K562 (cell line): ENCODE results near the gene SCTR. TPM values are rescaled to one million over a fixed set of nuclear protein-coding genes. Genes with fewer than 3 reads are reported as not detected.

ENCODE experiments used
- ATAC-seq: fragments of 200-7000 bp; cut with Tn5 transposase; 3 replicates; pipeline ENCODE4 v1.9.1; 2020; ENCODE audit warnings: moderate library complexity
- BruUV-seq: library from RNA; stranded (reverse); fragments of 400-500 nt; replicated peaks from 2 replicates; lab custom pipeline; 2021; lab: Mats Ljungman, UMichigan
- CTCF ChIA-PET: fragments of 300-600 bp; formaldehyde crosslinking; extraction: SDS; loops from one replicate; lab custom pipeline; 2021; ENCODE audit warnings: low intra/inter-chr PET ratio; lab: Yijun Ruan, JAX
- POLR2A ChIA-PET: fragments of 300-600, 350-650 bp; sonication (Branson Sonifier 250); formaldehyde crosslinking; extraction: SDS; loops from one replicate; lab custom pipeline; 2021; ENCODE audit warnings: antibody characterized with exemption, inconsistent platforms; lab: Yijun Ruan, JAX
- DNase-seq, 4 experiments: peaks; one replicate each; pipeline versions ENCODE4 v3.0.0 to v3.0.0-alpha.2; 2011 to 2018; ENCODE audit warnings: low spot score in 3 of 4, mixed read lengths in 3 of 4; ENCODE audit errors: extremely low read depth in 1 of 4
- FAIRE-seq: peaks from 2 replicates; lab custom pipeline; 2011; peaks lifted over from hg19 to GRCh38; lab: Jason Lieb, UNC
- H2AFZ ChIP-seq: 2 replicates; pipeline ENCODE4 v1.6.0; 2011; ENCODE audit warnings: low read depth, low read length, control low read depth, inconsistent platforms
- H3K27ac ChIP-seq: fragments of 200-600 bp; 3 replicates; pipeline ENCODE4 v1.8.0; 2011; ENCODE audit warnings: low read depth, mild to moderate bottlenecking, control low read depth, inconsistent platforms, low read length, moderate library complexity, mixed read lengths; ENCODE audit errors: extremely low read depth
- H3K27me3 ChIP-seq, 2 experiments: fragments of 300-600 bp in 1 of 2; 2 replicates in 1 of 2; 3 replicates in 1 of 2; pipeline versions ENCODE4 v1.6.0 to v1.8.0; 2011; ENCODE audit warnings: inconsistent platforms in 2 of 2, low read length in 2 of 2, mild to moderate bottlenecking in 1 of 2, mixed read lengths in 1 of 2, moderate library complexity in 1 of 2; ENCODE audit not compliant: control insufficient read depth in 2 of 2, insufficient read depth in 2 of 2
- H3K36me3 ChIP-seq: fragments of 300-600 bp; 3 replicates; pipeline ENCODE4 v1.8.0; 2011; ENCODE audit warnings: mild to moderate bottlenecking, low read length, inconsistent platforms; ENCODE audit not compliant: control insufficient read depth, insufficient read depth
- H3K4me1 ChIP-seq, 2 experiments: fragments of 200-600 bp in 1 of 2; replicated peaks in 1 of 2; 2 replicates in 1 of 2; 3 replicates in 1 of 2; pipeline versions ENCODE4 v1.5.1 to v1.8.0; 2011; ENCODE audit warnings: inconsistent platforms in 2 of 2, low read length in 2 of 2, mild to moderate bottlenecking in 1 of 2, mixed read lengths in 1 of 2, moderate library complexity in 1 of 2; ENCODE audit not compliant: control insufficient read depth in 2 of 2, insufficient read depth in 2 of 2
- H3K4me2 ChIP-seq: 2 replicates; pipeline ENCODE4 v1.6.1; 2011; ENCODE audit warnings: low read length, control low read depth, inconsistent platforms, mixed read lengths; ENCODE audit not compliant: insufficient read depth
- H3K4me3 ChIP-seq: fragments of 200-600 bp; sonication (generic), shearing (Covaris generic); 2 replicates; pipeline ENCODE4 v1.5.1; 2016; ENCODE audit warnings: control low read depth, inconsistent platforms
- H3K79me2 ChIP-seq: fragments of 200-600 bp; 3 replicates; pipeline ENCODE4 v1.8.0; 2011; ENCODE audit warnings: low read length, inconsistent platforms; ENCODE audit not compliant: control insufficient read depth, insufficient read depth
- H3K9ac ChIP-seq, 2 experiments: 2 replicates each; pipeline versions ENCODE4 v1.6.0 to v1.6.1; 2011; ENCODE audit warnings: low read depth in 2 of 2, low read length in 2 of 2, control low read depth in 1 of 2, inconsistent platforms in 1 of 2, mild to moderate bottlenecking in 1 of 2, mixed read lengths in 1 of 2; ENCODE audit not compliant: insufficient read depth in 1 of 2
- H3K9me1 ChIP-seq: one replicate; pipeline ENCODE4 v1.6.0; 2011; ENCODE audit warnings: inconsistent platforms, mild to moderate bottlenecking, low read length, moderate library complexity; ENCODE audit not compliant: control insufficient read depth, insufficient read depth
- H3K9me3 ChIP-seq: replicated peaks from 2 replicates; pipeline ENCODE4 v1.5.1; 2011; ENCODE audit warnings: low read depth, low read length, inconsistent platforms; ENCODE audit not compliant: control insufficient read depth, insufficient read depth
- H4K20me1 ChIP-seq: replicated peaks from 2 replicates; pipeline ENCODE4 v1.6.1; 2011; ENCODE audit warnings: low read length, inconsistent platforms, mixed read lengths; ENCODE audit not compliant: control insufficient read depth, insufficient read depth
- PHTF2 ChIP-seq: fragments of 250-450 bp; sonication (Bioruptor Pico); IDR thresholded peaks from 2 replicates; pipeline ENCODE4 v1.5.0; 2021; ENCODE audit warnings: mild to moderate bottlenecking
- TFAP4 ChIP-seq: sonication (generic); formaldehyde crosslinking; IDR thresholded peaks from 2 replicates; pipeline ENCODE4 v1.8.0; 2022; ENCODE audit warnings: missing genetic modification reagents, mild to moderate bottlenecking, moderate library complexity, borderline replicate concordance
- U2AF1 ChIP-seq: fragments of 200-400 bp; formaldehyde crosslinking; optimal IDR thresholded peaks from 2 replicates; pipeline ENCODE3; 2017; ENCODE audit warnings: mild to moderate bottlenecking, low read depth, low read length, moderate library complexity
- WGBS: fragments of 100-300 bp; shearing (Covaris generic); methylation state at CpG from one replicate; pipeline ENCODE4 v1.1.6; 2016; ENCODE audit warnings: low coverage, mixed read lengths; ENCODE audit not compliant: insufficient coverage; ENCODE audit errors: missing lambda C conversion rate; 5-methylcytosine and 5-hydroxymethylcytosine counted together
- in situ Hi-C: fragments of 300-500 bp; cut with MboI; formaldehyde crosslinking; loops from 4 replicates; pipeline ENCODE4 v1.15.0; 2018; ENCODE audit warnings: inconsistent platforms, mixed read lengths
- intact Hi-C: fragments of 100-400 bp; cut with micrococcal nuclease; formaldehyde crosslinking; loops from 2 replicates; pipeline ENCODE4 v1.14.2; 2022
- polyA plus RNA-seq, 8 experiments: library from polyadenylated mRNA; depleted of rRNA in 4 of 8; stranded (reverse) in 5 of 8; unstranded in 3 of 8; fragments of >200 nt; fragmentation: Nextera tagmentation in 2 of 8; fragmentation: Illumina TruSeq in 1 of 8; extraction: Ambion mirVana in 2 of 8; extraction: Trizol in 1 of 8; gene quantifications; 2 replicates each; pipeline versions ENCODE4 v1.2.1 to v1.2.3, GENCODE V29; 2011 to 2014; ENCODE audit warnings: inconsistent platforms in 1 of 8, missing spikeins in 1 of 8
- total RNA-seq, 7 experiments: library from RNA; depleted of rRNA in 6 of 7; stranded (reverse); fragments of >200 nt in 6 of 7; fragmentation: Illumina TruSeq in 2 of 7; extraction: Trizol in 2 of 7; gene quantifications; 2 replicates each; pipeline versions ENCODE4 v1.2.1 to v1.2.3, GENCODE V29; 2011 to 2021; ENCODE audit warnings: low replicate concordance in 1 of 7
- TF ChIP-seq, protein P1 (sequence below): fragments of 450-650 bp; IDR thresholded peaks from 2 replicates; pipeline ENCODE4 v1.6.1; 2016; ENCODE audit warnings: mild to moderate bottlenecking, moderate library complexity

SCTR gene
- total and polyA plus RNA-seq, 9 of the 15 experiments (the other 6 are each of a cell fraction or from before 2014, with no cell fraction given) = not detected

GRCh38 chr2:119407430-119408220, 116.7 kb downstream of the SCTR start:
- peak; percentile 89 for ATAC-seq
- H3K79me2 ChIP-seq = no peaks in the 10 kb centered on the region
- BruUV-seq = no TSS peak
- H4K20me1 ChIP-seq = no peaks in the 10 kb centered on the region
- in situ Hi-C loops (loop anchor here (10.0 kb wide), 1 partner anchor 257 kb away; no protein-coding TSS in a partner anchor), intact Hi-C loops (loop anchor here (1.0 to 2.0 kb wide), 3 partner anchors 69 to 253 kb away; no protein-coding TSS in a partner anchor)
- FAIRE-seq = peak; percentile 93
- ChIA-PET CTCF (interaction anchor here (0.7 to 5.6 kb wide), 4 partner anchors 68 to 252 kb away, joined by 3 to 56 read pairs (median 12); no protein-coding TSS in a partner anchor), POLR2A (no interaction called here)
- DNase-seq = peak; percentile 71 to 78 (median 74)
- peaks cover 0 to 27% of the 10 kb centered on the region in 2 experiments; a peak in 2 of 5 replicates for H3K27me3 ChIP-seq
- H3K27ac ChIP-seq = no peak overlapping the region
- no peak overlapping the region for H3K9ac ChIP-seq
- no peak overlapping the region for H2AFZ ChIP-seq
- H3K4me1 ChIP-seq = no peaks in the 10 kb centered on the region; a peak in 1 of 5 replicates
- 22% methylated on average over 7 of the region's 7 CpGs for WGBS
- no peak overlapping the region for H3K4me2 ChIP-seq
- H3K4me3 ChIP-seq = no peak overlapping the region
- no peaks in the 10 kb centered on the region for H3K36me3 ChIP-seq
- H3K9me1 ChIP-seq = no peaks in the 10 kb centered on the region
- H3K9me3 ChIP-seq = no peaks in the 10 kb centered on the region
- TF ChIP-seq U2AF1 = no peak
- TF ChIP-seq, protein P1, sequence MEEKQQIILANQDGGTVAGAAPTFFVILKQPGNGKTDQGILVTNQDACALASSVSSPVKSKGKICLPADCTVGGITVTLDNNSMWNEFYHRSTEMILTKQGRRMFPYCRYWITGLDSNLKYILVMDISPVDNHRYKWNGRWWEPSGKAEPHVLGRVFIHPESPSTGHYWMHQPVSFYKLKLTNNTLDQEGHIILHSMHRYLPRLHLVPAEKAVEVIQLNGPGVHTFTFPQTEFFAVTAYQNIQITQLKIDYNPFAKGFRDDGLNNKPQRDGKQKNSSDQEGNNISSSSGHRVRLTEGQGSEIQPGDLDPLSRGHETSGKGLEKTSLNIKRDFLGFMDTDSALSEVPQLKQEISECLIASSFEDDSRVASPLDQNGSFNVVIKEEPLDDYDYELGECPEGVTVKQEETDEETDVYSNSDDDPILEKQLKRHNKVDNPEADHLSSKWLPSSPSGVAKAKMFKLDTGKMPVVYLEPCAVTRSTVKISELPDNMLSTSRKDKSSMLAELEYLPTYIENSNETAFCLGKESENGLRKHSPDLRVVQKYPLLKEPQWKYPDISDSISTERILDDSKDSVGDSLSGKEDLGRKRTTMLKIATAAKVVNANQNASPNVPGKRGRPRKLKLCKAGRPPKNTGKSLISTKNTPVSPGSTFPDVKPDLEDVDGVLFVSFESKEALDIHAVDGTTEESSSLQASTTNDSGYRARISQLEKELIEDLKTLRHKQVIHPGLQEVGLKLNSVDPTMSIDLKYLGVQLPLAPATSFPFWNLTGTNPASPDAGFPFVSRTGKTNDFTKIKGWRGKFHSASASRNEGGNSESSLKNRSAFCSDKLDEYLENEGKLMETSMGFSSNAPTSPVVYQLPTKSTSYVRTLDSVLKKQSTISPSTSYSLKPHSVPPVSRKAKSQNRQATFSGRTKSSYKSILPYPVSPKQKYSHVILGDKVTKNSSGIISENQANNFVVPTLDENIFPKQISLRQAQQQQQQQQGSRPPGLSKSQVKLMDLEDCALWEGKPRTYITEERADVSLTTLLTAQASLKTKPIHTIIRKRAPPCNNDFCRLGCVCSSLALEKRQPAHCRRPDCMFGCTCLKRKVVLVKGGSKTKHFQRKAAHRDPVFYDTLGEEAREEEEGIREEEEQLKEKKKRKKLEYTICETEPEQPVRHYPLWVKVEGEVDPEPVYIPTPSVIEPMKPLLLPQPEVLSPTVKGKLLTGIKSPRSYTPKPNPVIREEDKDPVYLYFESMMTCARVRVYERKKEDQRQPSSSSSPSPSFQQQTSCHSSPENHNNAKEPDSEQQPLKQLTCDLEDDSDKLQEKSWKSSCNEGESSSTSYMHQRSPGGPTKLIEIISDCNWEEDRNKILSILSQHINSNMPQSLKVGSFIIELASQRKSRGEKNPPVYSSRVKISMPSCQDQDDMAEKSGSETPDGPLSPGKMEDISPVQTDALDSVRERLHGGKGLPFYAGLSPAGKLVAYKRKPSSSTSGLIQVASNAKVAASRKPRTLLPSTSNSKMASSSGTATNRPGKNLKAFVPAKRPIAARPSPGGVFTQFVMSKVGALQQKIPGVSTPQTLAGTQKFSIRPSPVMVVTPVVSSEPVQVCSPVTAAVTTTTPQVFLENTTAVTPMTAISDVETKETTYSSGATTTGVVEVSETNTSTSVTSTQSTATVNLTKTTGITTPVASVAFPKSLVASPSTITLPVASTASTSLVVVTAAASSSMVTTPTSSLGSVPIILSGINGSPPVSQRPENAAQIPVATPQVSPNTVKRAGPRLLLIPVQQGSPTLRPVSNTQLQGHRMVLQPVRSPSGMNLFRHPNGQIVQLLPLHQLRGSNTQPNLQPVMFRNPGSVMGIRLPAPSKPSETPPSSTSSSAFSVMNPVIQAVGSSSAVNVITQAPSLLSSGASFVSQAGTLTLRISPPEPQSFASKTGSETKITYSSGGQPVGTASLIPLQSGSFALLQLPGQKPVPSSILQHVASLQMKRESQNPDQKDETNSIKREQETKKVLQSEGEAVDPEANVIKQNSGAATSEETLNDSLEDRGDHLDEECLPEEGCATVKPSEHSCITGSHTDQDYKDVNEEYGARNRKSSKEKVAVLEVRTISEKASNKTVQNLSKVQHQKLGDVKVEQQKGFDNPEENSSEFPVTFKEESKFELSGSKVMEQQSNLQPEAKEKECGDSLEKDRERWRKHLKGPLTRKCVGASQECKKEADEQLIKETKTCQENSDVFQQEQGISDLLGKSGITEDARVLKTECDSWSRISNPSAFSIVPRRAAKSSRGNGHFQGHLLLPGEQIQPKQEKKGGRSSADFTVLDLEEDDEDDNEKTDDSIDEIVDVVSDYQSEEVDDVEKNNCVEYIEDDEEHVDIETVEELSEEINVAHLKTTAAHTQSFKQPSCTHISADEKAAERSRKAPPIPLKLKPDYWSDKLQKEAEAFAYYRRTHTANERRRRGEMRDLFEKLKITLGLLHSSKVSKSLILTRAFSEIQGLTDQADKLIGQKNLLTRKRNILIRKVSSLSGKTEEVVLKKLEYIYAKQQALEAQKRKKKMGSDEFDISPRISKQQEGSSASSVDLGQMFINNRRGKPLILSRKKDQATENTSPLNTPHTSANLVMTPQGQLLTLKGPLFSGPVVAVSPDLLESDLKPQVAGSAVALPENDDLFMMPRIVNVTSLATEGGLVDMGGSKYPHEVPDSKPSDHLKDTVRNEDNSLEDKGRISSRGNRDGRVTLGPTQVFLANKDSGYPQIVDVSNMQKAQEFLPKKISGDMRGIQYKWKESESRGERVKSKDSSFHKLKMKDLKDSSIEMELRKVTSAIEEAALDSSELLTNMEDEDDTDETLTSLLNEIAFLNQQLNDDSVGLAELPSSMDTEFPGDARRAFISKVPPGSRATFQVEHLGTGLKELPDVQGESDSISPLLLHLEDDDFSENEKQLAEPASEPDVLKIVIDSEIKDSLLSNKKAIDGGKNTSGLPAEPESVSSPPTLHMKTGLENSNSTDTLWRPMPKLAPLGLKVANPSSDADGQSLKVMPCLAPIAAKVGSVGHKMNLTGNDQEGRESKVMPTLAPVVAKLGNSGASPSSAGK = no peak
- no peak for TF ChIP-seq TFAP4 (CRISPR knock-in tag)
- TF ChIP-seq PHTF2 (CRISPR knock-in tag) = no peak
